NCI-H524 treated with DMSO at 0.1 percent for 48 hours (cell line): ENCODE measurements around the gene TPP1.

Experiments used
- DNase-seq: peaks from one replicate; lab custom pipeline; 2025; lab: John Stamatoyannopoulos, UW

Gene TPP1

DNA sequence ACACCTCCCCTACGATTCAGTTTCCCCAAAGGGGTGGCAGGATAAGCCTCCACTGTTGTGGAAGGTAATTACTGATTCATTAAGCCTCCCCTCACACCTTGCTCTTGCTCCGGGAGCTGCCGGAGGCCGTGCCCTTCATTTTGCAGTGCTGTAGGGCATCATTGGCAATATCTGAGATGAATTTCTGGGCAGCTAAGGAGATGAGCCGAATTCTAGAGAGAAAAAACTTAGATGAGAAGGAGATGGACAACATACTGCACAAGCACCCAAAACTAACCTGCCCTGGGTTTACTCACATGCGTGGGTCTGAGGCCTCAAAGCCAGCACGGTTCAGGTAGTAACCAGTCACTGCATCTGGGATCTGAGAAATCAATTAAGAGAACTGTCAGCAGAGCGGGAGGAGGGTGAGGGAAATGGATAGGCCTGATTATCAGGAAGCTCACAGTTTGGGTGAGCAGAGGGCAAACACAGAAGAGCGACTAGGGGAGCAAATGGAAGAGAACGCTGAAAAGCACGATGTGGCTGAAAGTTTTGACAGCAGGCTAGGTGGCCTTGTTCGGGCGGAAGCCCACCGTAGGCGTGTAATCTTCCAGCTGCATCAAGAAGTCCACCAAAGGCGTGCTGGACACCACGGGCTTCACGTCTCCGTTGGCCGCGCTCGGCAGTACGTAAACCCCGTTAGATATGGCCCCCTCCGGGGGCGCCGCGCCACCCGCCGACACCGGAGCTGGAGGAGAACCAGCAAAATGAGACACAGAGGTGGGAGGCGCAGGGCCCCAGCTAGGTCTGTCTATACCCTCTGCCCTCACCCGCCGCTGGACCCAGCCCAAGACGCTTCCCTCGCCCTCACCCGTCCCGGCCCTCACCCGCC lies 7.9 kb downstream of the TPP1 start:
- no peak for DNase-seq

DNA sequence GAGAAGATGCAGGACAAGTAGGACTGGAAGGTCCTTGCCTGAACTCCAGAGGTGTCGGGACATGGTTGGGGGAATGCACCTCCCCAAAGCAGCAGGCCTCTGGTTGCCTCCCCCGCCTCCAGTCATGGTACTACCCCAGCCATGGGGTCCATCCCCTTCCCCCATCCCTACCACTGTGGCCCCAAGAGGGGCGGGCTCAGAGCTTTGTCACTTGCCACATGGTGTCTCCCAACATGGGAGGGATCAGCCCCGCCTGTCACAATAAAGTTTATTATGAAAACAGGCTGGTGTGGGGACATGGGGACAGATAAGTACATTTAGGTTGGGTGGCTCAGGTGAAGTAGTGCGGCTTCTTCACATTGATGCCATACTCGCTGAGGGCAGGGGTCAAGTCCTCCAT lies 8.6 kb downstream of the TPP1 start:
- DNase-seq = no peak

DNA sequence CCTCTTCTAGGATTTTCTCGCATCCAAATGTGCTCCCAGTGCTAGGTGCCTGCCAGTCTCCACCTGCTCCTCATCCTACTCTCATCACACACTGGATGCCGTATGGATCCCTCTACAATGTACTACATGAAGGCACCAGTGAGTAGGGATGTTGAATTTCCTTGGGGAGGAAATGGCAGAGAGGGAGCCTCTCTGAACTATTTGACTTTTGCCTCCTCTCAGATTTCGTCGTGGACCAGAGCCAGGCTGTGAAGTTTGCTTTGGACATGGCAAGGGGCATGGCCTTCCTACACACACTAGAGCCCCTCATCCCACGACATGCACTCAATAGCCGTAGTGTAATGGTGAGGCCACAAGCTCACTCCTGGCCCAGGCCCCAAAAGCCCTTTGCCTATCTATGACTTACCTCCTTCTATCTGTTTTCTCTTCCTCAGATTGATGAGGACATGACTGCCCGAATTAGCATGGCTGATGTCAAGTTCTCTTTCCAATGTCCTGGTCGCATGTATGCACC lies 9.7 kb downstream of the TPP1 start:
- DNase-seq = no peak

DNA sequence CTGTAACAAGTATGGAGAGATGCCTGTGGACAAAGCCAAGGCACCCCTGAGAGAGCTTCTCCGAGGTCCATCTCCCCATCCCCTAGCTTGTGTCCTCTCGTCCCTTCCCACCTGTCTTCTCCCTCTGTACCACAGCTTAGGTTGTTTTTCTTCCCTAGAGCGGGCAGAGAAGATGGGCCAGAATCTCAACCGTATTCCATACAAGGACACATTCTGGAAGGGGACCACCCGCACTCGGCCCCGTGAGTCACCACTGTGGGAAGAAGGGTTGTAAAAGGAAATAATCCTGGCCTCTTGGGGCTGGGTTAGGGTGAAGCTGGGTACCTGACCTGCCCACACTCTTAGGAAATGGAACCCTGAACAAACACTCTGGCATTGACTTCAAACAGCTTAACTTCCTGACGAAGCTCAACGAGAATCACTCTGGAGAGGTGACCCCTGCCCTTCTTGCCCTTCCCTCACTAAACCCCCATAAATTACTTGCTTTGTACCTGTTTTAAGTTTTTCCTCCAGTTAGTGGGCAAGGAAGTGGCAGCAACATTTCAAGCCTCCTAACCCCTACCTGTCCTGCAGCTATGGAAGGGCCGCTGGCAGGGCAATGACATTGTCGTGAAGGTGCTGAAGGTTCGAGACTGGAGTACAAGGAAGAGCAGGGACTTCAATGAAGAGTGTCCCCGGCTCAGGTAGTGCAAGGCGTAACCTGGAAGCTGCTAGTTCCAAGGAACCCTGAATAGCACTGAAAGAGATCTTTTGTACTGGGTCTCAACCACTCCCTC lies 10.3 kb downstream of the TPP1 start:
- no peak for DNase-seq

DNA sequence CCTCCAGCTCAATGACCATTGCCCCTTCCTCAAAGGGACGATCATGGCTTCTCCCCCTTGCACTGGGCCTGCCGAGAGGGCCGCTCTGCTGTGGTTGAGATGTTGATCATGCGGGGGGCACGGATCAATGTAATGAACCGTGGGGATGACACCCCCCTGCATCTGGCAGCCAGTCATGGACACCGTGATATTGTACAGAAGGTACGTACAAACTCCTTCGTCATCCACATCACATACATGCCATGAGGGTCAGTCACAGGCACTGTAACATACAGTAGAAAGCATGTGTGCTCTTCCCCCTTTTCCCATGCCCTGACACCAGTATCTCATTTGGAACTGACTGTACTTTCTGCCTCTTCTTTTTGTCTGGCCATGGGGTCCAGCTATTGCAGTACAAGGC lies 11.2 kb downstream of the TPP1 start:
- no peak for DNase-seq

DNA sequence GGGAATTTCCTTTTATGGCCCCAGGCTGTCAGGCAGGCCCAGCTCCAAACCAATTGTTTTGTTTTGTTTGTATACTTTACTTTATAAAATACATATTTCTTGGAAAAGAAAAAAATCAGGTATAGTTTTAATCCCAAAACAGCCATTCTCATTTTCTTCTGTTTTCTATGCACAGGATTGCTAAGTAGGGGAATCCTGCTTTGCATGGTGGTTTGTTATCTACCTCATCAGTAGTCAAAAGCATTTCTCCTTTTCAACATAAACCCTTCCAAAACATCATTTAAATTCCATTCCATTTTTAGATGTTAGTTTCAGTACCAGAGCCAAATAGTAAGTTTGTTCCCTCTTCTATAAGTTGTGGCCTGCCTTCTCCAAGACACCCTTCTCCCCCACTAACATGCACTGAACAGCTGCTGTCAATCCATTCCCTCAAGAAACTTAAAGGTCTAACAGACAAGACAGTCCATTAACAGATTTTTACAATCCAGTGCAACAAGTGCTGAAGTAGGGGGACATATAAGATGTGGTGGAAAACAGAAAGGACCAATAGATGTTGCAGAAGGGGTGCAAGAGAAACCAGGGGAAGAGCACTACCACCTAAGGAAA lies 11.9 kb downstream of the TPP1 start:
- DNase-seq = no peak

DNA sequence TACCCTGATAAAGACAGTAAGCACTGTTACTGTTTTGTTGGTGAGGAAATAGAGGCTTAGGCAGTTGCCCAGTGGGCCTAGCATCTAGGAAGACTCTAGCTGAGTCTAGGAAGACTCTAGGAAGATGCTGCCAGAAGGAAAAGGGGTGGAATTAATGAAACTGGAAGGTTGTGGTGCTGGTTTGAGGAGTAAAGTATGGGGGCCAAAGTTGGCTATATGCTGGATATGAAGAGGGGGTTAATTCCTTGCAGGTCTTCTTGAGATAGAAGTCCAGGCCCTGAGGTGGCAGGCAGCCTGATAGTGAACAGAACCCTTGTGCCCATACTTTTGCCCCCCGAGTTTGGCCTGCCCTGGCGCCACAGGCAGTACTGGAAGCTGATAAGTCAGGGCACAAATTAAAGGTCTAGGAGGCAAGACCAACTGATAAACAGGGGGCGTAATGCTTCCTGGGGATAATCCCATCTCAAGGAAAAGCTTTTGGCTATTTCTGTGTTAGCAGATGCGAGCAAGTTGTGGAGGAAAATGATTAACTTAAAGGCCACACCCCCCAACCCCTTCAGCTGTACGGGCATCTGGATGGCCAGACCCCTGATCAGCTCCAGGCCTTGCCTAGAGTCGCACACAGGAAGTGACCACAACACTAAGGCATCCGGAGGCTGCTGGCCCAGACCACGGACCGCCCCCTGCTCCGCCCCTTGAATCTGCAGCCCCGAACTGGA lies 12.6 kb downstream of the TPP1 start:
- no peak for DNase-seq

DNA sequence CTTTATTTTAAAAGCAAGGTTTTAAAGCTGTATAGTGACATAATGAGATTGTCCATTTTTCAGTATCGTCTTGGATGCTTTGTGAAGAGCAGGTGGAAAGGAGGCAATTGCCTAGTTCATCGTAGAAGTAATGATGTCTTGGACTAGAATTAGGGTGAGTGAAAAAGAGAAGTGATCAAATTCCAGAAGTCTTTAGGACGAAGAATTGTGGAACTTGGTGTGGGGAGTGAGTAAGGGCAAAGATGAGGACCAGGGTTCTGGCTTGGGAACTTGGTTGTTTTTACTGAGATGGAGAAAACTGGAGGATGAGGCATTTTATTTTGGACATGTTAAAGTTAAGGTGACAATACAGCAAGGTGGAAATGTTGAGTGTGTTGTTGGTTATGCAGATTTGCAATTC lies 14.4 kb downstream of the TPP1 start:
- no peak for DNase-seq

DNA sequence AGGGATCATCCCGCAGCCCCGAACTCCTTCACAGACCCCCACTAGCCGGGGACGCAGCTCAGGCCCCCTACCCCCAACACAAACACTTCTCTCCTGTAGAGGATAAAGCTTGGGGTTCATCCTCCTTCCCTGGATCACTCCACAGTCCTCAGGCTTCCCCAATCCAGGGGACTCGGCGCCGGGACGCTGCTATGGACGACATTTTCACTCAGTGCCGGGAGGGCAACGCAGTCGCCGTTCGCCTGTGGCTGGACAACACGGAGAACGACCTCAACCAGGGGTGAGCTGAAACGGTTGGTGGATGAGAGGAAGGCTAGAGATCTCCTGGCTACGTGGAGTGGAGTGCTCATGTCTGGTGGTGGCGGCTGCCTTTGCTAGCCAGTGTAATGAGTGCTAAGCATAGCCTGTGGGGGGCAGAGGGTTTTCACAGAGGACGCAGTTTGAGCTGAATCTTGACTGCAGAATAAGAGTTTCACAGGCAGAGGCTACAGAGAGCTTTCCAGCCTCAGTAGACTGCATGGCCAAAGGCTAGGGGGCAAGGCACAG lies 15.1 kb downstream of the TPP1 start:
- DNase-seq = no peak

DNA sequence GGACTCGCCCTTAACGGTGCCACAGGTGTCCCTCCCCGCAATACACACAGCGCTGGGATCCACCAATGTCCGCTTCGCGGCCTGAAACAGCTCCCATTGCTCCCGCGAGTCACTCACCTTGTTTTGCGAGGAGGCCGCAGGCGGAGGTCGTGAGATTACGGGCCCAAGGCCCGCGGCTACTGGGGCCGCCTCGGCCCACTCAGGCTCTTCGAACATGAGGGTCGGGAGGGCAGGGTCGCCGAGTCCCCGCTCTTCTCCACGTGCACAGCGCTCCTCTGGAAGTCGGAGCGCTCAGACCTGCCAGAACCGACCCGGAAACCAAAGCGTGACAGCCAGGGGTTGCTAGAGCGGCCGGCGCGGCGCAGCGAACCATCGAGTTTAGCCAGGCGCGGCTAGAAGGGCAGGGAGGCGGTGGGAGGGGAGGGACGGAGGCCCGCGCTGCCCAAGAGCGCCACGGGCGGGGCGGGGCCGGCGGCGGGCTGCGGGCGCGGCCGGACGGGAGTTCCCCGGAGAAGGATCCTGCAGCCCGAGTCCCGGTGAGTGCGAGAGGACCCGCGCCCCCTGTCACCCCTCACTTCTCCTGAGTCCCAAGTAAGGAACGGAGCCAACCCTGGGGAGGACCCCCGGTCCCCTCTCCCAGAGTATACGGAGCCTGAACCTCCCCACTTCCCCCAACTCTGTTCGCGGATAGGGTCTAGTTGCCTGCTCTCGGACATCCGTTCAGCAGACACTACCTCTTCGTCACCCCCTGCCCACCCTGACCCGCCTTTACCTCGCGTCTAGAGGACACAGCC lies 15.7 kb downstream of the TPP1 start, which contains the start of the genes ILK and RRP8:
Gene ILK, plus strand, starts transcription at position 488 of the 794 bp plus-strand sequence. CDS start 498 bp downstream, outside the sequence.
Gene RRP8, minus strand, starts transcription at position 330 of the 794 bp plus-strand sequence. Its CDS starts 114 bp downstream, at position 216.
- DNase-seq = no peak

DNA sequence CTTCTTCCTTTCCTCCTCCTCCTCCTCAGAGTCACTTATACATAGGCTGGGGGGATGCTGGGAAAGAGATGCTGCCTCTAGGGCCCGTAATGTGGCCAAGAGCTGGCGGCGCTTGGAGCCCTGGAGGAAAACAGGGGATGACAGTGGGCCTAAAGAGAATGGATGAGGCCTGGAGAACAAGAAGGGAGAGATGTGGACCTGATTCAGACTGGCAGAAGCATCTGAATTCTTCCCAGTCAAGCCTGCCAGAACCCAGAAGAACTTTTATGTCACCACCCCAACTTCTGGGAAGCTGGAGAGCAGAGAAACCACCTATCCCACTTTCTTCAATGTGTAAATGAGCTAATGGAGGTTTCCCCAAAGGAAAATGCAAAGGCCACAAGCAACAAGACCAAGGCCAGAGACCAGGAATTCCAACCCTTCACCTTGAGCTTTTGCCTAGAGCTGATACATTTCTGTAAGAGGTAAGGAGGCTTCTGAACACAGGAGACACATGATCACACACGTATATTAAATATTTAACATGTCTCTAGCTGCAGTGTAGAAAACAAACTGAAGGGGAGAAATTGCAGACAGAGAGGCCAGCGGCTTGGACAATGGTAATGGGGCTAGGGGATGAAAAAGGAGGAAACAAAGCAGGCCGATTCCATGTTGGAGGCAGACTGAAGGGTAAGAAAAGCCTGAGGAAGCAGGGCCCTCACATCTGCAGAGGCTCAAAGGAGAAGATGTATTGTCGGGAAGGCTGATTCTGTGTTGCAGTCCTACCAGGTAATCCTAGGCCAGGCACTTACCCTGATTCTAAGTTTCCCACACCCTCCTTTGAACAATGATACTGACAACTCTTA lies 16.9 kb downstream of the TPP1 start:
- DNase-seq = no peak

DNA sequence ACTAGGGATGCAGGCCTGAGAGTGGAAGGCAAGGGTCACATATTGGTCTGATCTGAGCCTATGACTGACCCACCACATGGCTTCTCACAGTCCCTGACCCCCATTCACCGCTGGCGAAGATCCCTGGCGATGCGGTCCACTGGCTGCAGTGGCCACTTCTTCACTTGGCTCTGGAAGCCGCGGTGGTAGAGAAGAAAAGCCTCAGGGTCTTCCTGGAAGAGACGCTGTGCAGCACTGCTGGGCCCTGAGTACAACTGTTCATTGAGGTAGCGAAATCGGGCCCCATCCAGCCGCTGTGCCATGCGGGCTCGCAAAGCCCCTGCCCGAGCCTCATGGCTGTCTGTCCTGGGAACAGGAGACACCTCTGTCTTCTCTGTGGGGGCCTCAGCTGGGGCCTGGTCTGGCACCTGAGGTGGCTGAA lies 18.2 kb downstream of the TPP1 start:
- DNase-seq = no peak

DNA sequence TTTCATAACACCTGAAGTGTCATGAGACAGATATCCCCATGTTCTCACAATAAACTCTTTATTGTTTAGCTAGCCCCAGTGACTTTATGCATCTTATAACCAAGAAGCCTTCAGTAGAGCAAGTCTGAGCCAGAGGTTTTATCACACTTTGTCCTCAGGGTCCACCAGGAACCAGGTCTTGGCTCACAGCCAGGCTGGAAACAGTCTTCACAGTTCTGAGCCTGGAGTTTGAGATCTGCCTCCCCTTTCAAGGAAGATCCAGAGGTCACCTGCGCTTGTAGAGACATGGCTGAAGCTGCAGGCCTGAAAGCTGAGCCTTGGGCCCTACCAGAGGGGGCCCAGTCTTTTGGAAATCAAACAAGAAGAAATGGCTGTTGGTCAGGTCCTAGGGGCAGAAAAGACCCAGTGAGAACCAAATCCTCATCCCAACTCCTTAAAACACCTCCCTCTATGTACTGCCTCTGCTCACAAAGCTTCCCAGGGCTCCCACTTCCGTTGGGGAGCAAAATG lies 19.3 kb downstream of the TPP1 start:
- no peak for DNase-seq

DNA sequence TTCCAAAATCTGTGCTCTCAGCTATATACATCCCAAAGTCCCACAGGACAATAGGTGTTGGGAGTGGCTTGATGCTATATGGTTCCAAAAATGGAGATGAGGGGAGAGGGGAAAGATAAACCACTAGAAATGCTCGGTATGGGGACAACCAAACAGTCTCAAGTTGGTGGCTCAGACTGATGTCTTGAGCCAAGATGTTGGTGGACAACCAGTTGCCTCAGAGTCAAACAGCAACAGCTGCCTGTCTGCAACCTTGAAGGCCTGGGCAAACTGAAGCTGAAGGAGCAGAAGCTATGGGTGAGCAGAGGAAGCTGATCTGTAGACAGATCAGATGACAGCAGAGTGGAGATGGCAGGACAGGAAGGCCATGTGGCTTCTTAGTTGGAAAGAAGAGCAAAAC lies 19.8 kb downstream of the TPP1 start:
- no peak for DNase-seq

DNA sequence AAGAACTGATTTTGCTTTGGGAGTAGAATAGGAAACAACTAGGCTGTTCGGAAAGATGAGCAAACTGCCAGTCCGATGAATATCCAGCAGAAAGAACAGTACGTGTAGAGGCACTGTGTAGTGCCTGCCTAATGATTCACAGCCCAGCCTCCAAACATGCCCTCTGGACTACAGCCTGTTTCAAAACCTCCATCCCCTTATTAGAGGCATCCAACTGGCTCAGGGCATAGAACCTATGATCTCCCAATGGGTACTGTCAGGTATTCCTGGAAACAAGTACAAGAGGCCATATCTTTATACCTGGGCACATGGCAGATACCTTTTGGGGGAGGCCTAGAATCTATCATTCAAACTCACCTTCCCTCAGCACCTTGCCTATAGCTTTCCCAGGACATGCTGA lies 20.7 kb downstream of the TPP1 start:
- no peak for DNase-seq

DNA sequence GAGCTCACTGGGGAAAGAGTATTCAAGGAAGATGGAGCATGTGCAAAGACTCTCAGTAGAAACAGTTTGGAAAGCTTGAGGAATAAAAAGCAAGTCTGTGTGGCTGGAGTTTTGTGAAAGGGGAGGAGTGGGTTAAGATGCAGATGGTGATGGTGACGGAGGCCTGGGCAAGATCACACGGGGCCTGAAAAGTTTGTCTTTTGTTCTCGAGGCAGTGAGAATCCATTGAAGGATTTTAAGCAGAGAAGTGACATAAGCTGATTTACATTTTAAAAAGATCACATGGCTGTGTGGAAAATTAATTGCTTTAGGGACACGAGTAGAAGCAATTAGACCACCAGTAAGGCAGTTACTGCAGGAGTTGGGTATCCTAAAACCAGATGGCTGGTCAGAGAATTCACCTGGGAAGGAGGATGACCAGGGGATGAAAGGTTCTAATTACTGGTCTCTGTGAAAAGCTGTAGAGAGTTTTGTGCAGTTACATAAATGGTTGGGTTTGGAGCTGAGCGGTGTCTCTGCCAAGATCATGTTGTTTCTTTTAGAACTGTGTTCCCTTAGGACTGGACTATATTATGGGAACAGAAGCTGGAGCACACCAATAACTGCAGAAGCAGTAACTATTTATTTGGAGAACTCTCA lies 22.9 kb downstream of the TPP1 start:
- no peak for DNase-seq

DNA sequence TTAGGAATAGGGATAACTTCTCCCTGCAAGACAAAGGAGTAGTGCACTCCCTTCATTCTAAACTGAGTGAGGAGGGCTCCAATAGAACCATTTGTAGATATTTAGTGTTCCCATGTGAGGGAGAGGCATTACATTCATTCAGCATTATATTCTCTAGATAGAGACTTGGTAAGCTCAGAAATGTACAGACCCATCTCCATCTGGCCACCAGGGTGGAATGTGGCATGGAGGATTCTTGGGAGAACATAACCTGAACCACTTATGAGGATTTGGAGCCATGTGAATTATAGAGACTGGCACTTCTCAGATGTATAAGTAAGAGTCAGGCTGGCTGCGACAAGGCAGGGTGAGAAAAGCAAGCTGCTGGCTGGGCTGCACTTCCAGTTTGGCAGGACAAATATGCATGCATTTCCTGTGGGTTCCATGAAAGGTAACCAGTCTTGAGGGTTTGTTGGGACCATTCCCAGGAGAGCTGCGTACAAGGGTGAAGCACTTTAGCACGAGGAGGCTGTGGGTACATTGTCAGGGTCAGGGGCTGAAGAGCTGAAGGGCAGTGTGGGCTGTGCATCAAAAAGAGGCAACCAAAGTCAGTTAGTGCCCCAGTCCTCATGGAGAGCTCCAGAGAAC lies 25.0 kb downstream of the TPP1 start:
- no peak for DNase-seq

DNA sequence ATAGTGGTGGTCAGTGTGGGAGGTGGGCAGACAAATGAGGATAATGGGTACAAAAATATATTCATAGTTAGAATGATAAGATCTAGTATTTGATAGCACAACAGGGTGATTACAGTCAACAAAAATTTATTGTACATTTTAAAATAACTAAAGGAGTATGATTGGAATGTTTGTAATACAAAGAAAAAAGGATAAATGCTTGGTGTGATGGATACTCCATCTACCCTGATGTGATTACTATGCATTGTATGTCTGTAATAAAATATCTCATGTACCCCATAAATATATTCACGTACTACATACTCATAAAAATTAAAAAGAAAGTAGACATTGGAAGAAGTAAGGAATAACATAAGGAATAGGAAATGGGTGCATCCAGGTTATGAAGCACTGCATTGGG lies 31.2 kb downstream of the TPP1 start:
- DNase-seq = no peak
